ENCODE results near the gene FNDC3B. TPM values are rescaled to one million over a fixed set of nuclear protein-coding genes. Genes with fewer than 3 reads are reported as not detected.

The FNDC3B gene
- total and polyA plus RNA-seq, 2 donors (not counting 1 experiment from before 2014, with no cell fraction given): 1.2 to 9.2 TPM

GRCh38 chr3:172448661-172449465 lies 409.5 kb downstream of the FNDC3B start:
- CTCF ChIA-PET: interaction anchor here (1.2 kb wide), 1 partner anchor 10 kb away, joined by 3 read pairs; no protein-coding TSS in a partner anchor
- Histone ChIP-seq H3K27me3 (replicated peaks in 1 of 4; ENCODE audit: control extremely low read depth in 1 of 4, control insufficient read depth in 3 of 4, insufficient read depth in 4 of 4, low read length in 3 of 4) (peaks cover 0 to 41% (median 31%) of the 10 kb centered on the region in 4 experiments), H3K4me3 (ENCODE audit: control extremely low read depth in 1 of 5, extremely low read depth in 1 of 5, insufficient read depth in 1 of 5, low read depth in 2 of 5, low read length in 4 of 5) (no peak overlapping the region), H3K9ac (ENCODE audit: low read length) (no peak overlapping the region), H3K27ac (ENCODE audit: low read length in 2 of 2) (no peak overlapping the region), H3K4me1 (ENCODE audit: control insufficient read depth in 2 of 2, insufficient read depth in 2 of 2, low read length in 2 of 2) (peaks cover 7 to 28% of the 10 kb centered on the region in 2 donors), H3K36me3 (replicated peaks in 1 of 2; ENCODE audit: control extremely low read depth in 1 of 2, control insufficient read depth in 1 of 2, extremely low read depth in 1 of 2, insufficient read depth in 2 of 2, low read length in 1 of 2) (no peaks in the 10 kb centered on the region), H3K4me2 (replicated peaks; ENCODE audit: low read depth, low read length, poor library complexity, severe bottlenecking) (no peak overlapping the region), H3K9me3 (ENCODE audit: control extremely low read depth in 1 of 3, control insufficient read depth in 2 of 3, insufficient read depth in 1 of 3, low read length in 2 of 3) (peaks cover 0 to 22% (median 0%) of the 10 kb centered on the region in 3 donors), H4K20me1 (ENCODE audit: control insufficient read depth, insufficient read depth, low read length, poor library complexity, severe bottlenecking) (no peaks in the 10 kb centered on the region), H3K79me2 (ENCODE audit: control insufficient read depth, insufficient read depth, low read length) (no peaks in the 10 kb centered on the region), H2AFZ (ENCODE audit: insufficient read depth, low read depth, low read length, poor library complexity, severe bottlenecking) (no peak overlapping the region)
- 14% methylated on average over 43 of the region's 43 CpGs for WGBS (ENCODE audit: insufficient coverage)
- Mint-ChIP-seq H3K4me3 (no peak overlapping the region), H3K9me3 (ENCODE audit: insufficient read depth) (no peaks in the 10 kb centered on the region), H3K27me3 (peaks cover 57% of the 10 kb centered on the region), H3K27ac (no peak overlapping the region), H3K4me1 (peaks cover 20% of the 10 kb centered on the region)
- POLR2A ChIA-PET: no interaction called here
- intact Hi-C loops (cut with micrococcal nuclease): no loop called here
- DNase-seq: no peak
- ATAC-seq (ENCODE audit: low read depth): no peak
- TF ChIP-seq EZH2 (IDR thresholded peaks at IDR 0.05; ENCODE audit: borderline replicate concordance, insufficient read depth, low read depth, low read length, poor library complexity, severe bottlenecking) (no peak), CTCF (IDR thresholded peaks at IDR 0.05) (no peak)

Measured in B cell (primary cell).